Caco-2 (cell line): ENCODE measurements around the gene ITGB8. TPM values are rescaled to one million over a fixed set of nuclear protein-coding genes. Genes with fewer than 3 reads are reported as not detected.

ENCODE experiments used
- BruUV-seq: library from RNA; stranded (reverse); fragments of 400-500 nt; replicated peaks from 2 replicates; lab custom pipeline; 2021; lab: Mats Ljungman, UMichigan
- CTCF ChIA-PET: fragments of 300-600 bp; sonication (Branson Sonifier 250); formaldehyde crosslinking; loops from one replicate; lab custom pipeline; 2022; ENCODE audit warnings: antibody characterized with exemption; lab: Charles Lee
- POLR2A ChIA-PET: fragments of 300-600 bp; sonication (Branson Sonifier 250); formaldehyde crosslinking; loops from one replicate; lab custom pipeline; 2022; ENCODE audit warnings: antibody characterized with exemption; lab: Charles Lee
- DNase-seq, 2 experiments: peaks; one replicate each; pipeline versions ENCODE4 v3.0.0 to v3.0.0-alpha.2; 2020 to 2022
- H3K27me3 ChIP-seq: replicated peaks from 2 replicates; pipeline ENCODE4 v1.6.0; 2011; ENCODE audit warnings: low read length; ENCODE audit not compliant: control insufficient read depth, insufficient read depth
- H3K36me3 ChIP-seq: 2 replicates; pipeline ENCODE4 v1.5.1; 2011; ENCODE audit warnings: low read length; ENCODE audit not compliant: control insufficient read depth, insufficient read depth
- H3K4me1 ChIP-seq: fragments of 250-450 bp; sonication (Bioruptor Pico); 2 replicates; pipeline ENCODE4 v1.5.1; 2020; ENCODE audit warnings: mild to moderate bottlenecking
- H3K4me3 ChIP-seq: 2 replicates; pipeline ENCODE4 v1.5.1; 2011; ENCODE audit warnings: low read depth, mild to moderate bottlenecking, control low read depth, low read length
- H3K9me3 ChIP-seq: fragments of 250-450 bp; sonication (Bioruptor Pico); 2 replicates; pipeline ENCODE4 v1.5.1; 2020; ENCODE audit warnings: mild to moderate bottlenecking, moderate library complexity
- H3K27ac Mint-ChIP-seq: one replicate; pipeline ENCODE4 v1.8.0; 2022; ENCODE audit warnings: mixed read lengths; ENCODE audit not compliant: unreplicated experiment
- H3K27me3 Mint-ChIP-seq: one replicate; pipeline ENCODE4 v1.8.0; 2022; ENCODE audit warnings: mixed read lengths; ENCODE audit not compliant: insufficient read depth, unreplicated experiment
- H3K36me3 Mint-ChIP-seq: one replicate; pipeline ENCODE4 v1.8.0; 2022; ENCODE audit warnings: mild to moderate bottlenecking, mixed read lengths; ENCODE audit not compliant: insufficient read depth, unreplicated experiment
- H3K4me1 Mint-ChIP-seq: one replicate; pipeline ENCODE4 v1.8.0; 2022; ENCODE audit warnings: low read depth, mixed read lengths; ENCODE audit not compliant: unreplicated experiment
- H3K4me3 Mint-ChIP-seq: one replicate; pipeline ENCODE4 v1.8.0; 2022; ENCODE audit warnings: mild to moderate bottlenecking, moderate library complexity, mixed read lengths; ENCODE audit not compliant: unreplicated experiment
- H3K9me3 Mint-ChIP-seq: one replicate; pipeline ENCODE4 v1.8.0; 2022; ENCODE audit warnings: mixed read lengths; ENCODE audit not compliant: unreplicated experiment
- intact Hi-C: fragments of 100-400 bp; cut with micrococcal nuclease; formaldehyde crosslinking; loops from one replicate; pipeline ENCODE4 v1.10.0; 2022; ENCODE audit not compliant: unreplicated experiment
- total RNA-seq: library from RNA; stranded (reverse); gene quantifications from 2 replicates; pipeline ENCODE4 v1.2.3, GENCODE V29; 2022
- TF ChIP-seq, protein P1 (sequence below), 2 experiments: fragments of 200-600 bp in 1 of 2; IDR thresholded peaks; 1 replicate in 1 of 2; 2 replicates in 1 of 2; pipeline versions ENCODE4 v1.5.1 to v1.8.0; 2011 to 2022; ENCODE audit warnings: antibody characterized with exemption in 1 of 2, control low read depth in 1 of 2, inconsistent platforms in 1 of 2, low read depth in 1 of 2, low read length in 1 of 2, mild to moderate bottlenecking in 1 of 2, moderate library complexity in 1 of 2; ENCODE audit not compliant: insufficient read depth in 1 of 2, severe bottlenecking in 1 of 2, unreplicated experiment in 1 of 2

ITGB8 gene
- total RNA-seq, 1 experiment from 2014 or later = 3.2 TPM

DNA sequence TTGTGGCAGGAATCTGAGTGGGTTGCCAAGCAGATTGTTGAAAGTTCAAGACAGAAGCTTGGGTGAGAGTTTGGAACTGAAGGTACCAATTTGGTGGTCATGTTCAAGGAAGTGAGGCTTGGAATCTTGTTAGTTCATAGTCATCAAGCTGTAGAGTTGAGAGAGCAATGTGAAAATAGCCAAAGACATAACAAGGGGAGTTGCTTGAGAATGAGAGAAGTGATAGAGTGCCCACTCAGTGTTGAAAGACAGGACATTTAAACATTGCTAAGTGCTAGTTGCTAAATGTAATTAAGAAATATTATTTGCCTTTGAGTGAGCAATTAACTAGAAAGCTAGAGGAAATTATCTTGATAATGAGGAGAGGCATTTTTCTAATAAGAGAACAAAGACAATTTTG lies 17.0 kb downstream of the ITGB8 start:
- no peak overlapping the region for H3K4me3 ChIP-seq
- Mint-ChIP-seq H3K36me3 (no peaks in the 10 kb centered on the region), H3K27me3 (no peaks in the 10 kb centered on the region), H3K4me1 (peaks cover 3% of the 10 kb centered on the region), H3K4me3 (no peak overlapping the region), H3K9me3 (no peaks in the 10 kb centered on the region), H3K27ac (no peak overlapping the region)
- intact Hi-C loops = no loop called here
- H3K9me3 ChIP-seq = no peaks in the 10 kb centered on the region
- BruUV-seq = no TSS peak
- CTCF ChIA-PET = no interaction called here
- POLR2A ChIA-PET = no interaction called here
- no peaks in the 10 kb centered on the region for H3K36me3 ChIP-seq
- DNase-seq = no peak
- peaks cover 6% of the 10 kb centered on the region; the same call in 1 of the 2 replicates for H3K4me1 ChIP-seq
- TF ChIP-seq, protein P1, sequence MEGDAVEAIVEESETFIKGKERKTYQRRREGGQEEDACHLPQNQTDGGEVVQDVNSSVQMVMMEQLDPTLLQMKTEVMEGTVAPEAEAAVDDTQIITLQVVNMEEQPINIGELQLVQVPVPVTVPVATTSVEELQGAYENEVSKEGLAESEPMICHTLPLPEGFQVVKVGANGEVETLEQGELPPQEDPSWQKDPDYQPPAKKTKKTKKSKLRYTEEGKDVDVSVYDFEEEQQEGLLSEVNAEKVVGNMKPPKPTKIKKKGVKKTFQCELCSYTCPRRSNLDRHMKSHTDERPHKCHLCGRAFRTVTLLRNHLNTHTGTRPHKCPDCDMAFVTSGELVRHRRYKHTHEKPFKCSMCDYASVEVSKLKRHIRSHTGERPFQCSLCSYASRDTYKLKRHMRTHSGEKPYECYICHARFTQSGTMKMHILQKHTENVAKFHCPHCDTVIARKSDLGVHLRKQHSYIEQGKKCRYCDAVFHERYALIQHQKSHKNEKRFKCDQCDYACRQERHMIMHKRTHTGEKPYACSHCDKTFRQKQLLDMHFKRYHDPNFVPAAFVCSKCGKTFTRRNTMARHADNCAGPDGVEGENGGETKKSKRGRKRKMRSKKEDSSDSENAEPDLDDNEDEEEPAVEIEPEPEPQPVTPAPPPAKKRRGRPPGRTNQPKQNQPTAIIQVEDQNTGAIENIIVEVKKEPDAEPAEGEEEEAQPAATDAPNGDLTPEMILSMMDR (IDR thresholded peaks at IDR 0.05; ENCODE audit: insufficient read depth in 1 of 2, low read depth in 1 of 2, low read length in 1 of 2, severe bottlenecking in 1 of 2, unreplicated experiment in 1 of 2) = no peak
- no peaks in the 10 kb centered on the region for H3K27me3 ChIP-seq

DNA sequence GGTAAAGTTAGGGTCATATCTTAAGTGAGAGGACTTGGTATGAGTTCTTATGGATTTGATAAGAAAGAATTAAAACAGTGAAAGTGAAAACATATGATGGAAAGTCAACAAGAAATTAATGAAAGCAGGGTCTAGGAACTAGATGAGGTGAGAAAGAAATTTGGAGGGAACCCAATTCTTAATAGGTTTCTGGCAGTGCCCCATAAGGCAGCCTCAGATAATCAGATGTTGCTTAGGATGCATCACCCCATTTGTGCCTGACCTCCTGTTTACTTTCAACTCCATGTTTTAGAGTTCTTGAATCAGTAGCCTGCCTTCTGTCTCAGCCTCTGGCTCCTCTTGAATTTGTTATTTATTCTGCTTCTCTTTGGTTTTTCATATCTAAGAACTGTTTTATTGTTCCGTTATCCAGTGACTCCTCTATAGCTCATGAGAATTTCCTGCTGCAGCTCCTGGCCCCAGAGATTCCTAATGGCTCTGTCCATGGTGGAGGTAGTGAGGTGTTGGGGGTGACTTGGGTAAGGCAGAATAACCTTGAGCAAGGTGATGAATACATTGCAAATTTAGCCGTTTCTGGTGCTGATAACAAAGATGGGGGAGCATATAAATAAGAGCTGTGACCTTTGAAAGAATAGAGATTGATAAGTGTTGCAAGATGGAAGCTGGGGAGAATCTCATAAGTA lies 17.6 kb downstream of the ITGB8 start:
- Histone ChIP-seq H3K4me3 (no peak overlapping the region), H3K9me3 (no peaks in the 10 kb centered on the region), H3K4me1 (peaks cover 11% of the 10 kb centered on the region; the same call in 1 of the 2 replicates), H3K27me3 (no peaks in the 10 kb centered on the region), H3K36me3 (no peaks in the 10 kb centered on the region)
- TF ChIP-seq, protein P1 (IDR thresholded peaks at IDR 0.05; ENCODE audit: insufficient read depth in 1 of 2, low read depth in 1 of 2, low read length in 1 of 2, severe bottlenecking in 1 of 2, unreplicated experiment in 1 of 2) = no peak
- peaks cover 9% of the 10 kb centered on the region for H3K4me1 Mint-ChIP-seq
- intact Hi-C loops = no loop called here
- no peak for DNase-seq
- H3K27ac Mint-ChIP-seq = no peak overlapping the region
- no peak overlapping the region for H3K4me3 Mint-ChIP-seq
- BruUV-seq = no TSS peak
- ChIA-PET POLR2A (no interaction called here), CTCF (no interaction called here)
- H3K9me3 Mint-ChIP-seq = no peaks in the 10 kb centered on the region
- no peaks in the 10 kb centered on the region for H3K27me3 Mint-ChIP-seq
- H3K36me3 Mint-ChIP-seq = no peaks in the 10 kb centered on the region

DNA sequence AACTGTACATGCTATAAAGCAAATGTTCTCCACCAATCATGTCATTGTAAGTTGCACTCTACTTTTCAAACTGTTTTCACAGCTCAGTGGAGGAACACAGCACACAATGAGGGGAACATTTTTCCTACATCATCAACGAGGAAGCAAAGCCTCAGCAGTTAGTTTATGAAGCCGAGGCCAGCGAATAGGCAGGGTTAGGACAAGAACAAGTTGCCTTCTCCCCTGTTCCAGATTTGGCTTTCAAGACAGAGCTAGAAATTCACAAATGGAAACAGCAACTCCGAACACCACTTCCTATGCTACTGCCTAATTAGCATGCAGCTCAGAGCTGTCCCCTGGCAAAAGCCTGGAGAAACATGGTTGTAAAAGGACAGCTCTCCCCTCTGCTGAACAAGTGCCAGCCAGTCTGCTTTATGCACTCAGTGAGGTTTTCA lies 19.8 kb downstream of the ITGB8 start:
- ChIA-PET CTCF (interaction anchor here (0.9 kb wide), 1 partner anchor 189 kb away, joined by 3 read pairs; no protein-coding TSS in a partner anchor), POLR2A (no interaction called here)
- Mint-ChIP-seq H3K27ac (no peak overlapping the region), H3K27me3 (no peaks in the 10 kb centered on the region), H3K4me3 (no peak overlapping the region), H3K36me3 (no peaks in the 10 kb centered on the region), H3K4me1 (peaks cover 10% of the 10 kb centered on the region), H3K9me3 (no peaks in the 10 kb centered on the region)
- H3K27me3 ChIP-seq = no peaks in the 10 kb centered on the region
- H3K36me3 ChIP-seq = no peaks in the 10 kb centered on the region
- no peak overlapping the region for H3K4me3 ChIP-seq
- peaks cover 13% of the 10 kb centered on the region; the same call in 1 of the 2 replicates for H3K4me1 ChIP-seq
- DNase-seq = no peak
- no peaks in the 10 kb centered on the region for H3K9me3 ChIP-seq
- TF ChIP-seq, protein P1 (IDR thresholded peaks at IDR 0.05; ENCODE audit: insufficient read depth in 1 of 2, low read depth in 1 of 2, low read length in 1 of 2, severe bottlenecking in 1 of 2, unreplicated experiment in 1 of 2) = no peak
- BruUV-seq = no TSS peak
- intact Hi-C loops = no loop called here
